Measurements from ENCODE around the gene ALK.

Gene ALK

DNA sequence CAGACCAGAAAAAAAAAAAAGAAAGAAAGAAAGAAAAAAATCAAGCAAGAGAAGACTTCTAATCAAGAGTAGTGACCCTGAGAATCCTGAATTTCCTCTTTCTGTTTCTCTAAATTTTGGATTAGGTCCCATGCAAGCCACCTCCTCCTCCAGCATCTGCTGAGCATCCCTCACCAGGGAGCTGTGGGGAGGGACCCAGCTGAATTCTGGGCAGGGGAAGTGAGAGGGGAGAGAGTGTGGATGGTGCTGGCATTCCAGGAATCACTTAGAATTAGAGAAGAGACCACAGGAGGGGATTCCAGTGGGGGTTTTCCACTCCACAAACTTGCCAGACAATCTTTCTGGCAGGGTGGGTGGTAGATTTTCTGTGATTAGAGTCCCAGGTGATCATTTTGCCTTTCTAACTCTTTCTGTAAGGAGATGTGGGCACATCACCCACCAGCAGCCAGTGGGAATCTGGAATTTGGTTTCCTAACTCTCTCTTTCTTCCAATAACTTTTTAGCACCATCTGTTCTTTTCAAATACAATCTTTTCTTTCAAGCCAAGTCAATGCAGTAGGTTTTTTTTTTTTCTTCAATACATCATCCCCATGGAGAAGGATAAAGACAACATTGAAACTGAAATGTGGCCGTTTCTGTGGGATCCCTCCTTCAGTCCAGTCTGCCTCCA, 526.9 kb downstream of the ALK start:
- no peak for DNase-seq

DNA sequence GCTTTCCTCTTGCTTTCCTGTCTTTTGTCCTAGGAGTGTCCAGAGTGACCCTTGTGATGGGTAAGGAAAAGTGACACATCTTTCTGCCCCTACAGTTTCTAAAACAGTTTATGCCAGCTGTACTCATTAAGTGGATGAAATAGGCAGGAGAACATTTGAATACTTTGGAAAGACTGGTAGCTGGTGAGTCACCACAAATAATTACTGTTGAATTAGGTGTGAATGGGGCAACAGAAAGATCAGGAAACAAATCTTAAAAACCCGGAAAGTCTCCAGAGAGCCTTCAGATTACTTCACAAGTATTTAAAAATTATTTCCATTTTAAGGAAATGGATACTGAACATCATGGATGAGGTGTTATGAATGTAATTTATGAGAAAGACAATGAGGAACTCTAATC, 527.7 kb downstream of the ALK start:
- no peak for DNase-seq

DNA sequence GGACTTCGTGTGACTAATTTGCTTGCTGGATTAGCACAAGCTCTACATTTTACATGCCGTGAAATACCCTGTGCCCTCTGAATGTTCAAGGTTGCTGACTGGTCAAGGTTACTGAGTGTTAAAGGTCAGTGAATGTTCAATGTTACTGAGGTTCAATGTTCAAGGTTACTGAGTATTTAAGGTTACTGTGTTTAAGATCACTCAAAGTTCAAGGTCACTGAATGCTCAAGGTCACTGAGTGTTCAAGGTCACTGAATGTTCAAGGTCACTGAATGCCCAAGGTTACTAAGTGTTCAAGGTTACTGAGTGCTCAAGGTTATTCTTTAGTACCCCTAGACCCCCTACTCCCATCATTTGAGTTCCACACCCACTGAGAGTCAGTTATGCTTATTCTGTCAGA, 528.6 kb downstream of the ALK start:
- no peak for DNase-seq

DNA sequence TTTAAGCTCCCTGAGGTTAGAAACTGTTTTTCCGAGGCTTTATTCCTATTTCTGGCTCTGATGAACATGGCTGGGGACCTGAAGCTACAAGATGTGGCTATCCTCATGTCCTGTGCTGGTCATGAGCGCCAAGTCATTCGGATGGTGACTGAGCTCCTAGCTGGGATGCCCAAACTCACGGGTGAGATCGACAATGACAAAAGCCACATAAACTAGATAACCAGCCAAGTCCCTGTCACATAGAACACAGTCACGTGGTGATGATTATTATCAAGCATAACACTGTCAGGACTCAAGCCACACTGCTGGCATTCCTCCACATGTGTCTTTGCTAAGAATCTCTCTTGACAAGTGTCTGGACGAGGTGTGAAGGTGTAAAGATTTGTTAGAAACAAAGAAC, 531.2 kb downstream of the ALK start:
- DNase-seq: no peak

DNA sequence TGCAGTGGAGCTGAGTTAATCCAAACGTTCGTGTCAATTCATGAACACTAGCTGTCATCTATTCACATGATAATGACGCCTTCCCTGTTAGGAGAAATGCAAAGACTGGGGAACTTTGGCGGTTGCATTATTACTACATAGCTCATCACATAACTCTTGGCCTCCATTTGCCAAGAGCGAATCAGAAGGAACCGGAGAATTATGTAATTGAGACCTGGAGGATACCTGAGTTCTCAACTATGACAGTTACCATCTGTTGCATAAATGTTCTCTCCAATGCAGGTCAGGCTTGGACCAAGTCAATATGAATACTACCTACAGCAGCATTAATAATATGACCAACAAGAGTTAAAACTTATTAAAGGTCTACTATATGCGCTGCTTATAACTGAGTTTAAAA, 531.7 kb downstream of the ALK start:
- no peak for DNase-seq

DNA sequence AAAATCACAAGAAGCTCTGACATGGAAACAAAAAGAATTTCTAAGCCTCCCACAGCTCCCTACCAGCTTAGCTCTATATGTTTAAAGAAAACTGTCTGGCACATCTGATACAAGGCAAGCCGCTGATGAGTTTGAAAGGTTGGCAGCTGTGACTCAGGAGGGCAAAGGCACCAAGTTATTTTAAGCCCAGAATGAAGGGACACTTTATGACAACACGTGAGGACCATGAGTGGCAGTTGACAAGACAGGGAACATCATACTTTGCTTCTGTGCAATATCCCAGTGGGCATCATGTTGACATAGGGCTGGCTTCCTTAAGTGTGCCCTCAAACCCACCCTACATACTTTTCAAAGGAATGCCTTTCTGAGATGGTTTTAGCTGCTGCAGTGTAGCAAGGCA, 533.3 kb downstream of the ALK start:
- DNase-seq: no peak

DNA sequence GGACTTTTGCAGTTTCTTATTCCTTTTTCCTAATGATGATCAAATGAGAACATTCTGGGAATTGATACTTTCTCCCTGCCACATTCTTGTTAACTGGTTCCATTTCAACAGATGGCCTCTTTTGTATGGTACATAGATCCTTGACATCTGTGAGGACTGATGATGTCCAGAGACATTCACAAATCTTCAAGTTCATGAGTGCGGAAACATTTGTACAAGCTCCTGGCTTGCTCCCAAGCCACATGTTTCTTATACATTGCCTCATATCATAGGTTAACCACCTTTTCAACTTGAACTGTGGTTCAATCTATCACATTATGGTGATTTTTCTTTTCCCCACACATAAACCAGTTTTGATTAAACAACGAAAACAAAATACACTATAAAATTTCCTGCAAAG, 538.9 kb downstream of the ALK start:
- no peak for DNase-seq

DNA sequence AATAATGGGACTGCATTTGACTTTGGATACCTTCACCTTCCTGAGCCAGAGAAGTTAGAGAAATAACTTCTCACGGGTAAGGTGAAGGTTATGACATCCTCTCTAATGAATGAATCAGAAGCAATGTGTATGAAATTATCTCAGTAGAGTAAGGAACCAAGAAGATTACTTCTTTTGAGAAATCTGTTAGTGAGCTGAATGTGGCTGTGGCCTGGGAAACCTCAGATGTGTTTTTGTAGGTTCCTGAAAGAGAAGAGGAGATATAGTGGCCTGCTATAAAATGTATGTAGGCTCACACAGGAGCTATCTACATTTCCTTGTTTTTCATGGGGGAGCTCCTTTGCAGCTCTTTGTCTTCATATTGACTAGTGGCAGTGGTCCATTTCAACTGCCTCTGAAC, 543.6 kb downstream of the ALK start:
- DNase-seq: no peak

DNA sequence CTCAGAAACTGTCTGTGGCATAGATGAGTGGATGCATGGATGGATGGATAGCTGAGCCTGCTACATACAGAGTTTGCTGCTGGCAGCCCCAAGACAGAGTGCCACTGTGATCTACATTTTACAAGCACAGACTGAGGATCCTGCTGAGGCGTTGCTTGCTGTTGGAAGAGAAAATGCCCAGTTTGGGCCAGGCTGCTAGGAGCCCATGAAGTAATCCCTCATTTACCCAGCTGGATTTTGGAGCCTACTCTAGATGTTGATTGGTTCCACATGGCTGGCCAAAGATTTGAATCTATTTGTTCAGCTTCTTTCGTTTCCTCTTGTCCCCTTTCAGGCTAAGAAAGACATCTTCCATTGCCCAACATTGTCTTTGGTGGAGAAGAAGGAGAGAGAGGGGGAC, 544.8 kb downstream of the ALK start:
- no peak for DNase-seq

DNA sequence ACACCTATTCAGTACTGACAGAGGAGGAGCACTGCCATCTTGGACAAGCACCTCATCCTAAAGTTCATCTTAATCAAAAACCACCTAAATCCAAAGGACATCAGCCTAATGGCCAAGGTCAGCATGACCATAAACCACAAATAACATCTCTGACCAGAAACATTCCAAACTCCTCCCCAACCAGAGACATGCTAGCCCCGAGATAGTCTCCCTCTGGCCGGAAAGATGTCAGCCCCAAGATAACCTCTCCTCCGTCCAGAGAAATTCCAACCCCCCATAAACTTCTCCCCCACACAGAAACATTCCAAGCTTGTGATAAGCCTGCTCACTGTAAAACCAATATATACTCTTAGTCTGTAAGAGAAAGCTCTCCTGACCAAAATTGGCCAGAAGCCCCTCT, 545.5 kb downstream of the ALK start:
- DNase-seq: no peak

DNA sequence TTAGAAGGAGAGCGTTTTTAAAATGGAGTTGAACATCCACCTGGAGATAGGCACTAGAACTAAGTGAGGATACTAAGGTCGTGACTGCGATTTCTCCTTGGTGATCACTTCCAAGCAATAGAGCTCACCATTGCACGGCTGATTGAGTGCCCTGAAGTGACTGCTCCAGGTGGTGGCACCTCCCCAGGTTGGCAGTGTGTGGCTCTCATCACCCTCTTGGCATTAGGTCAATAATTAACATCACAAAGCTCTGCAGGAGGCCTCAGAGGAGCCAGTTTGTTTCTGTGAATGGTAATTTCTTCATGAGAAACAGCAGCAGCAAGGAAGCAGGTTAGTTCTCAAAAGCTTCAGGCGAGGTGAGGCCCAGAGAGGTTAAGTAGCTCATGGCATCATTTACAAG, 546.6 kb downstream of the ALK start:
- no peak for DNase-seq

DNA sequence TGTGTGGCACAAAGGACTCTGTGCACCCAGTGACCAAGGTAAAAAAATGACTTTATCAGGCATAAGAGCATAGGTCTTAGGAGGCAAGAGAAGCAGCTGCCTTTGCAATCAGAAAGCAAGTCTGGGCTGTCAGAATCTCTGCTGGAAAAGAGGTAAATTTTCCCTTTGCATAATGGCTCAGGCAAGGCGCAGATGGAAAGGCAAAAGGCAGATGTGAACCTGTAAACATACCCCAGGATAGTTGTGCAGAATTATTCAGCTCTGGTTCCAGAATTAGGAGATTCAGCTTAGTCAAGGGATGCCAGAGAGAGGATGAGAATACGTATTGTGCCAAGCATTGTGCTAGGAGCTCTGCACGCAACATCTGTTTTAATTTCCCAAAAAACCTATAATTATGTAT, 547.5 kb downstream of the ALK start:
- DNase-seq: no peak

DNA sequence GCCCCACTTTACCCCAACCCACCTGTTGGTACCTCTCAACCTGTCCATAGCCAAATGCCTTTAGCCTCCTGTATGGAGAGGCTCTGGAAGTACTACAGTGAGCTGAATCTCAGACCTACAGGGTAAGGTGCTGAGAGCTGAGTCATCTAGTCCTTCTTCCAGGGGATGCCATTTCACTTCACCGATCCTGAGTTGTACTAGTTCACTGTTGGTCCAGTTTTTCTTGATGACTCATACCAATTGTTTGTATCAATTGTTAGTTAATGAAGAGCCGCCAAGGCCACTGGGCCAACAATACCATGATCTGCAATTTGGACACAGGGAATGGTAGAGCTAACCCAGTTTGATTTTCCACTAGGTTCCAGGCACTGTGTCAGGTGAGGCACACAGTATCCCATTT, 549.2 kb downstream of the ALK start:
- DNase-seq: no peak

DNA sequence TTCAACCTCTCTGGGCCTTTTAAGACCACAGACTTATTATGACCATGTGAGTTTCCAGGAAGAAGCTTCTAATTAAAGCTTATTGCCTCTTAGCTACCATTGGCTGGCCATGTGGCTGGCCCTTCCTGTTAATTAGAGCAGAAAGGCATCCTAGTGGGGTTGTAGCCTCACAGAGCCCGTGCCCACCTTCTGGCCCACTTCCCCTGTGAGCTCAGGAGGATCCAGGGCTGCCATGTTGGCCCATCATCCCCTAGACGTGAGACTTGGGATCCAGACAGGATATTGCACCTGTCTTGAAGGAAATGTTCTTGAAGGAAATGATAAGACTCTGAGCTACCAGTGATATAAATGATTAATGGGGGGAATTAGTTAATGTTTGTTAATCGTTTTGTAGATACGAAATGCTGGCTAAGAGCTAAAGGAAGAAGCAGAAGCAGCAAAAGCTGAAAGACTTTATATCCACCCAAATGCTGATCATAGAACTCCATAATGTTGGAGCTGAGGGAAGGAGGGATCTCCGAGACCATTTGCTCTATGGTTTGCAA, 550.7 kb downstream of the ALK start:
- DNase-seq: no peak

DNA sequence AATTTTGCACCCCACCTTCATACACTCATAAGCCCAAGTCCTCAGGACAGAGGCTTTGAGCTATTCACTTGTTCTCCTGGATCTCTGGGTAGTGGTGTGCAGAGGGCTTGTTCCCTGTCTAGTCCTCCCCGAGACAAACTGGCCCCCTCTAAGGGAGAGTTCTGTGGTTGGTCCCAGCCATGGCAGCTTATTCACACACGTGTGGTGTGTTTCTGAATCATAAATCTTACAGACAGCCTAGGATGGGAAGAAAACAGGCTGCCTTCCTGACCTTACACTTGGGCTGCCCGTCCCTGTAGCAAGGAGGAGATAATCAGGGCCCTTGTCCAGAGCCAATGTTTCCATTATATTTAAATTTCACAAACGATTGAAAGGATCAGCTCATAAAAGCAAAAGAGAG, 551.2 kb downstream of the ALK start:
- no peak for DNase-seq

DNA sequence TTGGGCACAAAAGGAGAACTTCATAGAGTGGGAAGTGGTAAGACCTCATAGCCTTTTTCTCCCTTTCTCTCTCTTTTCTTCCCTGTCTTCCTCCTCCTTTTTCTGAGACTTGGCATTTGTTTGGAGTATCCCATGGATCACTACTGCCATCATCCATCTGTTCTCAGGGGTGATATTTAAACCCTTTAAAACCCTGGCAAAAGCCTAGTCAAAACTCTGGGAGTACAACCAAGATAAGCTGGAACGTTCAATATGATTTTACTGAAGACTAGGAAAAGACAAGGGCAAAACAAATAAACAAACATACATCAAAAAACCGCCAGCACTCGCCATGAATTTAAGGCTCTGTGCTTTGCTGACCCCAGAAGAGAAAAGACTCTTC, 552.7 kb downstream of the ALK start:
- DNase-seq: no peak

DNA sequence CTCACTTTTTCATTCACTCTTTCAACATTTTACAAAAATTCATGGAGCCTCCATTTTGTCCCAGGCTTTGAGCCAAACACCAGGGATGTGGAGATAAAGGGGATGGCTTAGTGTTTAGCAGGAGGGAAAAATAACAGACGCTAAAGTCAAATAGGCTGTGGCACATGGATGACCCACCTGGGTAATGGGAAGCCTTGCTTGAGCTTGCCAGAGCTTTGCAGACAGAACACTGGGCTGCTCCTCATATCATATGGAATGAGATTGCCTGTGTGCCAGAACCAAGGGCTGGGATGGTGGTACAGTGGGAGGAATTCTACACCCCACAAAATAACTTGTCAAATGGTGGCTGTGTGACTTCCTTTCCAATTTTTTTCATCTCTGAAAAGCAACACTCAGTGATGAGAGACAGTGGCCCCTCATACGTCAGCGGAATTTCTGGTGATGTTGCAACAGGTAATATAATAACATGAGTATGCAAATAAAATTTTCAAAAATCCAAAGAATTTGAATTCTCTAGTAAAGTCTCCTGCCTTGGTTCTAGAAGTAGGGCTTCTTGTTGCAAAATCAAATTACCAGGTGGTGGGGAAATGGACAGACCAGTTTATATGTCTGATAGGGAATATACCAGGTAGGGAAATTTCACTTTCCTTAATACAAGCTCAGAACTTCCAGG, 553.3 kb downstream of the ALK start:
- no peak for DNase-seq

DNA sequence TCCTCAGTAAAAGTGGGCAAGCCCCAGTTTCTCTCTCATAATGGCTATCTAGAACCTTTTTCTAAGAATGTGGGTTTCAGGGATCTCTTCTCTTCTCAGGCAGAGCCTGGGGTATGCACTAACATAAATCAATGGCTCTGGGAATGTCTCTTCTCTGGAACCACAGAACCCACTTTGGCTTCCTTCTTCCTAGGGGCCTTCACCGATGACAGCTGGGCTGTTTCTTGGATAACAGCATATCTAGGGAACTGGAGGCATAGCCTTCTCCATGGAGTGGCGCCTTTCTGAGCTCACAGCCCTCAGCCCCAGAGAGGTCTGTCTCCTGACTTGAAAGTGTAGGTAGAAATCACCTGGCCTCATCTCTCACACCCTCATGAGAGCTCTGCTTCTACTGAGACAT, 558.3 kb downstream of the ALK start:
- no peak for DNase-seq

DNA sequence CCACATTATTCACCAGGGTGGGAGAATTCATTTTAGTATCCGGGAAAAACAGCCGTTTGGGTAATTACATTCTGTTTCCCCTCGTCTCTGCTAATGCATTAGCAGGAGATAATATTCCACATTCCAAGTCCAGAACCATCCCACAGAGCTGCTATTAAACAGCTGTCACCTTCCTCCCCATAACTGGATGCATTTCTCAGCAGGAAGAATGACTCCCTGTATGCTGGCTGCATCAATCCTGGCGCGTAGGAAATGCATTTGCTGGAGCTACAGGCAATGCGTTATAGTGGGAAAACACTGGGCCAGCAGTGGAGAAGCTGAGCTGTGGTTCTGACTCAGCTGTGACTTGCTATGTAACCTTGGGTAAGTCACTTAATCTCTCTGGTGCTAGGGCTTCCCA, 560.2 kb downstream of the ALK start:
- no peak for DNase-seq

DNA sequence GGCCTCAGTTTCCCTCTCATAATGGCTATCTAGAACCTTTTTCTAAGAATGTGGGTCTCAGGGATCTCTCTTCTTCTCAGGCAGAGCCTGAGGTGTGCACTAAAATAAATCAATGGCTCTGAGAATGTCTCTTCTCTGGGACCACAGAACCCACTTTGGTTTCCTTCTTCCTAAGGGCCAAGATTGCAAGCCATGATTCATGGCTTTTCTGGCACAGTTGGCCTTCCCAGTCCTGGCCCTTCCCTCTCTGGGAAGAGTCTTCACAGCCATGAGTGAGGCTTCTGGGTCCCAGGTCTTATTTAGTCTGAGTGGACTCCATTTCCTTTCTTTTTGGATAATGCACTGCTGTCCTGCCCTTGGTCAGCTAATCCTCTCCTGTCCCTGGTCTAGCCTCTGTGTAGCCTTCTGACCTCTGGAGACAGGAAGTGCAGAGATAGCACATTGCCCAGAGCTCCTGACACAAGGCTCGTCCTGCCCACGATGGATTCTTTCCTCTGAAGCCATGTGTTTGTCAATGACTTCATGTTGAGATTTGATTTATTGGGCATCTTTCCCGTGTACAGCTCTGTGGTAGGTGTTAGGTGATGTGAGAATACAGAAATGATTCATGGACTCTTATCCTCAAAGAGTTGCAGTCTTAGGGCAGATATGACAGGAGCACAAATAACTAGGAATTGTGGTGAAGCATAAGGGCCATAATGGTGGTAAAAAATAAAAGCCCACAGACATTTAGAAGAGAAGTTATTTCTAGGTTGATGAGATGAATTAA, 561.2 kb downstream of the ALK start:
- no peak for DNase-seq

DNA sequence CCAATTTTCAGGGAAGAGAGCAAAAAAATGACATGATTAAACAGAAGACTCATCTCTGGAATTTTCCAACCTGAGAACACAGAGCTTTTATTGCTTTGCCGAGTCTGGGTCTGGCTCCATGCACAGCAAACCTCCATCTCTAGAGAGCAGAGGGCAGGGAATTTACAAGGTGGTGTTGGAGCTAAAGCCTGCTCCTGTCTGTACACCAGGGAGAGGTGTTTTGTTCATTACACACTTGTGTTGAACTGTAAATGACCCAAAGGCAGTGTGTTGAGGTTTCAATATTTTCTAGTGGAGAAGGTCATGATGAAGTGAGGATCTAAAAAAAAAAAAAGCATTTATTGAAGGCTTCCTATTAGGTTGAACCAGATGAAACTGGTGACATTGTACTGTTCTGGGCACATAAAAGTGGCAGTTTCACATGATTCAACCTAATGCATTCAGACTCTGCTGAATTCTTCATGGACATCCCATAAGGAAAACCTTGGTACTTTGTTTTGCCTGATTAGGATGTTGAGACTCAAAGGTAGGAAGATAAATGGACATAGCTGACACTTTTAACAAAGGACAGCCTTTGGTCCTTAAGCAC, 567.9 kb downstream of the ALK start:
- no peak for DNase-seq

DNA sequence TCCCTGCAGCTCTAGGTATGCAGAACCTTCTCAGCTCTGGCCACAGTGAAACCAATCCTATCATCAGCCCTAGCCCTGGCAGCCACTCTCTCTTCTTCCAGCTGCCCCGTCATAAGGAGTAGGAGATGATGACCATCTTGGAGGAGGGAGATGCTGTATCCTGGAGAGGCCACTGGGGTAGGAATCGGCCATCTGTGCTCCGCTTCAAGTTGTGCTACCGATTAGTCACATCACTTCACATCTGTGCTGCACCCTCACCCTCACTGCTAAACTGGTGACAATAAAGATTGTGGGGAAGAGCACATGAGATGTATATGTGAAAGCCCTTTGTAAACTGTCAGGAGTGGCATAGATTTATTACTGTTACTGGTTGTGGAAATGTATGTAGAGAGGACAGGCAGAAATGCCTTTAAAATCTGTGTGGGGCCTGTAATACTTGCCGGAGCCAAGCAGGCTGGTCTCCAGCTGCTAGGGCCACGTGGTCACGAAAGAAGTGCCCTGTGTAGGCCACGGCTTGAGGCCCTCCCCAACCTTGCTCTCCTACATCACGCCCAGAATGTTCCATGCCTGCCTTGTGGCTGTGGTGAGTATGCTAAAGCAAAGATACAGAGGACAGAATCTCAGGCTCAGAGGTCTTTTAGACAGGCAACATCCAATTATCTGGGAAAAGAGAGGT, 569.3 kb downstream of the ALK start:
- no peak for DNase-seq

DNA sequence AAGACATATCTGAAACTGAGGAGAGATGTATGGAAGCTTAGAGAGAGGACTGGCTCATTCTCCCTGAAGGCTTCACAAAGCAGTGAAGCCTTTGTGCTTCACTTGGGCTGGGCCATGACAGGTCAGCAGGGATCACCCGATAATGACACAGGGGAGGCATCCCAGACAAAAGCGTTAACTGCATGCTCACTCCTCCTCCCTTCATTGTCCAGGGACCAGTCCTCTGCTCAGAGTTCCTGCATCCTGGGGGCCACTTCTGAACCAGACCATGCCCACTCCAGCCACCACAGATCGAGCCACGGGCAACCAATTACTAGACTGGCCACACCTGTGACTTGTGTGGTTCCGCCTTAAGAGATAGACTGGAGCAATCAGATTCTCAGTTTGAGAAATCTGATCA, 570.1 kb downstream of the ALK start:
- no peak for DNase-seq

All from activated CD4-positive, CD25-positive, alpha-beta regulatory T cell treated with anti-CD3 and anti-CD28 coated beads, Interleukin-2, amount 50 U/mL, for 72 hours (primary cell).